Fibroblast of villous mesenchyme (primary cell): Measurements from ENCODE around the gene TMEM184B. TPM values are rescaled to one million over a fixed set of nuclear protein-coding genes. Genes with fewer than 3 reads are reported as not detected.

Source experiments
- DNase-seq: peaks from one replicate; pipeline ENCODE4 v3.0.0-alpha.2; 2010; ENCODE audit warnings: low read depth
- H3K4me3 ChIP-seq: 2 replicates; pipeline ENCODE4 v1.5.1; 2011; ENCODE audit warnings: low read depth, mild to moderate bottlenecking, low read length
- CTCF ChIP-seq: IDR thresholded peaks from 2 replicates; pipeline ENCODE4 v1.5.1; 2012; ENCODE audit warnings: low read depth, mild to moderate bottlenecking, low read length; ENCODE audit not compliant: insufficient read depth
- total RNA-seq: library from RNA; depleted of rRNA; stranded (reverse); fragments of >200 nt; gene quantifications from 2 replicates; pipeline ENCODE4 v1.2.3, GENCODE V29; 2012

TMEM184B gene
- total RNA-seq, 1 donor: 44.9 TPM

GRCh38 chr22:38286915-38287669 lies 14.3 kb upstream of the TMEM184B start:
- no peak overlapping the region for H3K4me3 ChIP-seq
- DNase-seq: peak; percentile 64
- TF ChIP-seq CTCF: no peak

GRCh38 chr22:38285018-38285417 lies 12.2 kb upstream of the TMEM184B start:
- DNase-seq: no peak
- no peak overlapping the region for H3K4me3 ChIP-seq
- TF ChIP-seq CTCF: no peak

- no peak overlapping the region for H3K4me3 ChIP-seq
- TF ChIP-seq CTCF: no peak
- peak; percentile 99 for DNase-seq
Measured at GRCh38 chr22:38284042-38284402, 11.2 kb upstream of the TMEM184B start.

GRCh38 chr22:38282397-38282796 lies 9.6 kb upstream of the TMEM184B start:
- DNase-seq: no peak
- no peak overlapping the region for H3K4me3 ChIP-seq
- no peak for TF ChIP-seq CTCF

GRCh38 chr22:38276166-38276565 lies 3.4 kb upstream of the TMEM184B start:
- no peak overlapping the region for H3K4me3 ChIP-seq
- no peak for DNase-seq
- no peak for TF ChIP-seq CTCF

- H3K4me3 ChIP-seq: peak overlapping the region; percentile 64
- no peak for TF ChIP-seq CTCF
- DNase-seq: no peak
Measured at GRCh38 chr22:38273135-38273826, 471 bp upstream of the TMEM184B start.

- no peak for DNase-seq
- peak overlapping the region; percentile 90 for H3K4me3 ChIP-seq
- no peak for TF ChIP-seq CTCF
Measured at GRCh38 chr22:38271927-38272372, 860 bp downstream of the TMEM184B start.
